Activated CD8-positive, alpha-beta T cell treated with anti-CD3 and anti-CD28 coated beads for 36 hours (primary cell): ENCODE results near the gene TTPAL. TPM values are rescaled to one million over a fixed set of nuclear protein-coding genes. Genes with fewer than 3 reads are reported as not detected.

Experiments used
- ATAC-seq: fragments of 200-7000 bp; cut with Tn5 transposase; one replicate; pipeline ENCODE4 v1.10.0; 2021; ENCODE audit warnings: mild to moderate bottlenecking, moderate library complexity
- CTCF ChIA-PET: fragments of 350-600 bp; sonication (Branson Sonifier 250); formaldehyde crosslinking; loops from one replicate; lab custom pipeline; 2021; ENCODE audit warnings: antibody characterized with exemption; lab: Charles Lee
- POLR2A ChIA-PET: fragments of 350-600 bp; sonication (Branson Sonifier 250); formaldehyde crosslinking; loops from one replicate; lab custom pipeline; 2021; ENCODE audit warnings: antibody characterized with exemption; lab: Charles Lee
- DNase-seq: peaks from one replicate; pipeline ENCODE4 v3.0.0-alpha.2; 2020
- H3K27ac Mint-ChIP-seq: one replicate; pipeline ENCODE4 v1.8.0; 2021; ENCODE audit warnings: mild to moderate bottlenecking, mixed read lengths
- H3K27me3 Mint-ChIP-seq: one replicate; pipeline ENCODE4 v1.8.0; 2021; ENCODE audit warnings: mixed read lengths
- H3K36me3 Mint-ChIP-seq: one replicate; pipeline ENCODE4 v1.8.0; 2021; ENCODE audit warnings: low read depth, mixed read lengths
- H3K4me1 Mint-ChIP-seq: one replicate; pipeline ENCODE4 v1.8.0; 2021; ENCODE audit warnings: low read depth, mixed read lengths
- H3K4me3 Mint-ChIP-seq: one replicate; pipeline ENCODE4 v1.8.0; 2021; ENCODE audit warnings: mild to moderate bottlenecking, moderate library complexity, mixed read lengths
- H3K9me3 Mint-ChIP-seq: one replicate; pipeline ENCODE4 v1.8.0; 2021; ENCODE audit warnings: mixed read lengths
- intact Hi-C: fragments of 100-400 bp; cut with micrococcal nuclease; formaldehyde crosslinking; loops from one replicate; pipeline ENCODE4 v1.10.0; 2022
- total RNA-seq, 2 experiments: library from RNA; stranded (reverse); gene quantifications; one replicate each; pipeline ENCODE4 v1.2.3, GENCODE V29; 2021
- TF ChIP-seq, protein P1 (sequence below): fragments of 200-600 bp; IDR thresholded peaks from one replicate; pipeline ENCODE4 v1.8.0; 2022; ENCODE audit warnings: antibody characterized with exemption, mild to moderate bottlenecking

The TTPAL gene
- total RNA-seq, 2 experiments from 2014 or later = 15.2 to 19.5 TPM

DNA sequence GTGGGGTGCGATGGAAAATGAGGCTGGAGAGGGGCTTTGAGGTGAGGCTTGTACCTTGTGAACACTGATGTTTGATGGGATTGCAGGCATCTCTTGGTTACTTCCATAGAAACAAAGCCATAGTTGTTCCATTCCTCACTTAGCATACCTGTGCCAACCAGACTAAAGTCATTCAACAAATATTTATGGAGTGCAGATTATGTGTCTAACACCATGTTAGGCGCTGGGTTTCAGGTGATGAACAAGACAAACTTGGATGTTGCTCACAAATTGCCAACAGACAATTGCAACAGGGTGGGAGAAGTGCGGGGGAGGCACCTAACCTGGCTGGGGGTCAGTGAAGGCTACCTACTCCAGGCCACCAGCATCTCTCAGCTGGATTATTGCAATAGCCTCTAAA is 1.5 kb downstream of the TTPAL start:
- ChIA-PET CTCF (interaction anchor here (1.2 kb wide), 1 partner anchor 186 kb away, joined by 3 read pairs; no protein-coding TSS in a partner anchor), POLR2A (interaction anchor here (0.6 to 1.6 kb wide), 4 partner anchors 20 to 638 kb away, joined by 3 to 4 read pairs (median 4); no protein-coding TSS in a partner anchor)
- Mint-ChIP-seq H3K4me3 (peak overlapping the region; percentile 94), H3K27me3 (no peaks in the 10 kb centered on the region), H3K9me3 (no peaks in the 10 kb centered on the region), H3K27ac (no peak overlapping the region), H3K4me1 (peaks cover 20% of the 10 kb centered on the region), H3K36me3 (peaks cover 10% of the 10 kb centered on the region)
- TF ChIP-seq, protein P1, sequence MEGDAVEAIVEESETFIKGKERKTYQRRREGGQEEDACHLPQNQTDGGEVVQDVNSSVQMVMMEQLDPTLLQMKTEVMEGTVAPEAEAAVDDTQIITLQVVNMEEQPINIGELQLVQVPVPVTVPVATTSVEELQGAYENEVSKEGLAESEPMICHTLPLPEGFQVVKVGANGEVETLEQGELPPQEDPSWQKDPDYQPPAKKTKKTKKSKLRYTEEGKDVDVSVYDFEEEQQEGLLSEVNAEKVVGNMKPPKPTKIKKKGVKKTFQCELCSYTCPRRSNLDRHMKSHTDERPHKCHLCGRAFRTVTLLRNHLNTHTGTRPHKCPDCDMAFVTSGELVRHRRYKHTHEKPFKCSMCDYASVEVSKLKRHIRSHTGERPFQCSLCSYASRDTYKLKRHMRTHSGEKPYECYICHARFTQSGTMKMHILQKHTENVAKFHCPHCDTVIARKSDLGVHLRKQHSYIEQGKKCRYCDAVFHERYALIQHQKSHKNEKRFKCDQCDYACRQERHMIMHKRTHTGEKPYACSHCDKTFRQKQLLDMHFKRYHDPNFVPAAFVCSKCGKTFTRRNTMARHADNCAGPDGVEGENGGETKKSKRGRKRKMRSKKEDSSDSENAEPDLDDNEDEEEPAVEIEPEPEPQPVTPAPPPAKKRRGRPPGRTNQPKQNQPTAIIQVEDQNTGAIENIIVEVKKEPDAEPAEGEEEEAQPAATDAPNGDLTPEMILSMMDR = no peak
- intact Hi-C loops = loop anchor here (10.0 kb wide), 1 partner anchor 138 kb away; no protein-coding TSS in a partner anchor
- ATAC-seq (no peak), DNase-seq (no peak)

DNA sequence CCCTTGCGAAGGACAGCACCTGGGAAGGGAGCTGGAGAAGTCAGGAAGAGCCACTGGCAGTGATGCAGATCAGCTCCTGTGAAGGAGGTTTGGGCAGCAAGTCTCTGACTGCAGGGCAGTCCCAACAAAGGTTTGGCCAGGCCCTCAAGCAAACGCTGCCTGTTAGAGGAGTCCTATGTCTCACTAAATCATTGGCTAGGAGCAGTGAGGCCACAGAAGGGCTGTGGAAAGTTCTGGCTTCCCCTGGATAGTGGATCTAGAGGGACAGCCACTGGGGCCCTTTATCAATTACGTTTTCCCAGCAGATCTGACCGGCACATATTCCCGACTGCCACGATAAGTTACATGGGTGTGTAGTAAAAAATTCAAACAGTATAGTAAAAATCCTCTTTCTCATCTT is 2.5 kb downstream of the TTPAL start:
- Mint-ChIP-seq H3K4me3 (no peak overlapping the region), H3K4me1 (peaks cover 20% of the 10 kb centered on the region), H3K27me3 (no peaks in the 10 kb centered on the region), H3K9me3 (no peaks in the 10 kb centered on the region), H3K27ac (no peak overlapping the region), H3K36me3 (peaks cover 12% of the 10 kb centered on the region)
- no peak for DNase-seq
- no peak for ATAC-seq
- TF ChIP-seq, protein P1 = no peak
- intact Hi-C loops = loop anchor here (10.0 kb wide), 1 partner anchor 137 kb away; no protein-coding TSS in a partner anchor
- CTCF ChIA-PET = interaction anchor here (1.2 kb wide), 1 partner anchor 187 kb away, joined by 3 read pairs; no protein-coding TSS in a partner anchor
- POLR2A ChIA-PET = no interaction called here

DNA sequence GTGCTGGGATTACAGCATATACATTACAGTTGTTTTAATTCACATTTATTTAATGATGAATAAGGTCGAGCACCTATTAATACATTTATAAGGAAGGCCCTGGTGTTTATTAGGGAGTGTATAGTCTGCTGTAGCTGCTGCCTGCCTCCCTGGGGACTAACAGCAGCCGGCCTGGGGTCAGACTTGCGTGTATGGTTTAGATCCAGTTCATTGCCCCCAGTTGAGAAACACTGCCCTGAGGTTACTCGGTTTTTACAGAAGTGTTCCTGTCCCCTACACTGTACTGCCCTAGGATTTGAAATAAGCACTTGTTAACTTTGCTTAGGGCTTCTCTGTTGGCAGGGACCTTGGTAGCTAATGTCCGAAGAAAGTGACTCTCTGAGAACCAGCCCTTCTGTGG is 4.0 kb downstream of the TTPAL start:
- no peaks in the 10 kb centered on the region for H3K27me3 Mint-ChIP-seq
- H3K27ac Mint-ChIP-seq = no peak overlapping the region
- intact Hi-C loops = loop anchor here (10.0 kb wide), 1 partner anchor 135 kb away; no protein-coding TSS in a partner anchor
- H3K4me1 Mint-ChIP-seq = peaks cover 22% of the 10 kb centered on the region
- H3K36me3 Mint-ChIP-seq = peaks cover 25% of the 10 kb centered on the region
- no peaks in the 10 kb centered on the region for H3K9me3 Mint-ChIP-seq
- TF ChIP-seq, protein P1 = no peak
- H3K4me3 Mint-ChIP-seq = no peak overlapping the region
- ATAC-seq (no peak), DNase-seq (no peak)
- CTCF ChIA-PET = no interaction called here
- POLR2A ChIA-PET = interaction anchor here (1.3 kb wide), 1 partner anchor 8 kb away, joined by 3 read pairs; no protein-coding TSS in a partner anchor

DNA sequence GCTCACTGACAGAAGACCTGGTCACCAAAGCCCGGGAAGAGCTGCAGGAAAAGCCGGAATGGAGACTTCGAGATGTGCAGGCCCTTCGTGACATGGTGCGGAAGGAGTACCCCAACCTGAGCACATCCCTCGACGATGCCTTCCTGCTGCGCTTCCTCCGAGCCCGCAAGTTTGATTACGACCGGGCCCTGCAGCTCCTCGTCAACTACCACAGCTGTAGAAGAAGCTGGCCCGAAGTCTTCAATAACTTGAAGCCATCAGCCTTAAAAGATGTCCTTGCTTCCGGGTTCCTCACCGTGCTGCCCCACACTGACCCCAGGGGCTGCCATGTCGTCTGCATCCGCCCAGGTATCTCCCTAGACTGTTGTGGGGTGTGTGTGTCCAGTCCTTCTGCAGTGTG is 4.4 kb downstream of the TTPAL start:
- TF ChIP-seq, protein P1 = no peak
- H3K4me1 Mint-ChIP-seq = peaks cover 22% of the 10 kb centered on the region
- H3K27ac Mint-ChIP-seq = no peak overlapping the region
- peaks cover 27% of the 10 kb centered on the region for H3K36me3 Mint-ChIP-seq
- no peaks in the 10 kb centered on the region for H3K27me3 Mint-ChIP-seq
- no peaks in the 10 kb centered on the region for H3K9me3 Mint-ChIP-seq
- ChIA-PET CTCF (no interaction called here), POLR2A (interaction anchor here (1.0 to 1.3 kb wide), 2 partner anchors 8 to 23 kb away, joined by 3 to 4 read pairs; no protein-coding TSS in a partner anchor)
- ATAC-seq = no peak
- no peak for DNase-seq
- intact Hi-C loops = no loop called here
- no peak overlapping the region for H3K4me3 Mint-ChIP-seq

DNA sequence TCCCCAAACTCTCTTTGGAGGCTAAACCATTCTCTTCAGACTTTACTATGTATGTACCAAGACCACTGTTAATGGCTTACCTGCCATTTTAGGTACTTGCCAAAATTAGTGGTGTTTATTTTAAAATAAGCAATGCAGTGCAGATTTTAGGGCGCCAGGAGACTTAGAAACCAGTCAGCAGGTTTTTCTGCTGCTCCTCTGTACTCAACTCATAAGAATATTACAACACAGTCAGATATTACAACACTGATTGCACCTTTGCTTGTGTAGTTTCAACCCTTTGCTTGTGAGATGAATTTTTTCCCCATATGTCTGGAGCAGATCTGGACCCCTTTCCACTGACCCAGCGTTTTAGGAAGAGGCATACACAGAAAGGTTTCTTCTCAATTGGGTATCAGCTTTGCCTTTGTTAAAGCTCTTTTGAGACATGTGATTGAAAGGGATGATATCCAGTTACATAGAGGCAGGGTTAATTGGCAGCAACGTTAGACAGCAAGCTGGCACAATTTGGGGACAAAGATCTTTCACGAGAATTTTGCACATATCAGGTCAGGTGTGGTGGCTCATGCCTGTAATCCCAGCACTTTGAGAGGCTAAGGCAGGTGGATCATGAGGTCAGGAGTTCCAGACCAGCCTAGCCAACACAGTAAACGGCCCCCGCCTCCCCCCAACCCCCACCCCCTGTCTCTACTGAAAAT is 6.2 kb downstream of the TTPAL start:
- H3K9me3 Mint-ChIP-seq = no peaks in the 10 kb centered on the region
- peaks cover 33% of the 10 kb centered on the region for H3K36me3 Mint-ChIP-seq
- no peak overlapping the region for H3K4me3 Mint-ChIP-seq
- TF ChIP-seq, protein P1 = no peak
- peaks cover 11% of the 10 kb centered on the region for H3K4me1 Mint-ChIP-seq
- CTCF ChIA-PET = no interaction called here
- intact Hi-C loops = no loop called here
- H3K27me3 Mint-ChIP-seq = no peaks in the 10 kb centered on the region
- DNase-seq = no peak
- no peak overlapping the region for H3K27ac Mint-ChIP-seq
- POLR2A ChIA-PET = no interaction called here
- ATAC-seq = no peak
